ENCODE data around the gene HSD17B3.
"Not testable (repeated sequence)": the region's sequence is repeated elsewhere in the genome, so short reads cannot be mapped to it uniquely, and the experiment has no call there.

HSD17B3 gene

DNA sequence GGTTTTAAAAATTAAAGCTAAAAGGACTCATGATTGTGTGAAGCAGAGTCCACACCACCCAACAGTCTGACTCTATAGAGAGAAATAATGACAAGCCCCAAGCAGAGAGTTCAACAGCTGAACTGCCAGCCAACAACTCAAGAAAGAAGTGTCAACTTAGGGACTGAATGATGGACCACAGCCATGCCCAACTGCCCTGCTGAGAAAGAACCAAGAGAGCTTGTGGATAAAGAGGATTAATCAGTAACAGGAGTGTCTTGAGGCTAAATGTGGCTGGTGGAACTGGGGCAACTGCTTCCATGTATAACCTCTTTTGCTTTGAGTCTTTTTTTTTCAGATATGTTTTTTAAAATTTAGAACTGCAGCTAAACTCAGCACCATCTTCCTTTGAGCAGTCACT lies 109.3 kb downstream of the HSD17B3 start:
- no peak for DNase-seq

GRCh38 chr9:96189995-96190394 lies 112.0 kb downstream of the HSD17B3 start:
- no peak for DNase-seq

DNA sequence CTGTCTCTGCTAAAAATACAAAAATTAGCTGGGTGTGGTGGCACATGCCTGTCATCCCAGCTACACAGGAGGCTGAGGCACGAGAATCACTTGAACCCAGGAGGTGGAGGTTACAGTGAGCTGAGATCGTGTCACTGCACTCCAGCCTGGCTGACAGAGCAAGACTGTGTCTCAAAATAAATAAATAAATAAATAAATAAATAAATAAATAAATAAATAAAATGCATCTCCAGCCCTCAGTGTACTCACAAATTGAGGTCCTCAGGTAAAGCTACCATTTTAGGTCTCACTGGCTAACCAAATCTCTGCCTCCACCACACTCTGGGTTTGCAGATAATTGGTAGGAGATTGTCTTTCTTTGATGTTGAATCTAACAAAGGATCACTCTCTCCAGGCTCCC lies 112.4 kb downstream of the HSD17B3 start:
- DNase-seq, result not testable (repeated sequence)

DNA sequence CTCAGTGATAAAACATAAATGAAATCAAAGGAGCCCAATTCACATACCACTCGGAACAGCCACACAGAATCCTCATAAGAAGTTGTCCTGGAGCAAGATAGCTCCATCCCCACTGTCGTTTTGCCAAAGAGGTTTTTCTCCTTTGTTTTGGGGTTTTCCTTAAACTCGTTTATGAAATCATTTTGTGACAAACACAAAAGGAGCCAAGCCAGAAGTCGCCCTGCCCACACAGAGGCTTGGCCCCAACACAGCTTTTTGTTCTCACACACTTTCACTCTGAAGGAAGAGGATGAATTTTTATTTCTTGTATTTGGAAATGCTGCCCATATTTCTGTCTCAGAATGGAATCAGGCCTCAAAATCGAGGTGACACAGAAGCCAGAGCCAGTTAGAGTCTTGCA lies 113.4 kb downstream of the HSD17B3 start:
- no peak for DNase-seq

- no peak for DNase-seq
These were observed 114.8 kb downstream of the HSD17B3 start for GRCh38 chr9:96187151-96187555.

DNA sequence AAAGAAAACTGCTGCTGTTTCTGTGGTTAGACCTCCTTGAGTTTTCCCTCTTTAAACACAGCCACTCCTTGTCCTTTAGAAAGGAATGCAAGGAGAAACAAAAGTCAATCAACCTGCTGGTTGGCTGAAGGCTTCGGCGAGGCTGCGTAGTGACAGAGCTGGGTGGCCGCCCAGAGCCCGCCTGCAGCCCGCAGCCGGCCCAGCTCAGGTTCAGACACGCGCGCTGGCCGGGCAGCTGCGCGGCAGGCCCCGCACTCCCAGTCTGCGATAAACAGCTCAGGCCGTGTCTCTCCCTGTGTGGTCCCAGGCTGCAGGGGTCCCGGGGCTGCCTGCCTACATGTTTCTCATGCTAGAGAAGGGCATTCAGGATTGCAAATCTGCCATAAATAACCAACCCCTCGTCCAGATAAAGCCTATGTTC lies 115.4 kb downstream of the HSD17B3 start:
- DNase-seq, result no peak

- no peak for DNase-seq
These were observed 116.3 kb downstream of the HSD17B3 start for GRCh38 chr9:96185518-96186156.
